Activated T-cell treated with anti-CD3 and anti-CD28 coated beads for 1 hour (primary cell): ENCODE measurements around the gene ZC3H18.

ENCODE experiments used
- DNase-seq: peaks from one replicate; pipeline ENCODE4 v3.0.0-alpha.2; 2020; ENCODE audit warnings: low read depth

ZC3H18 gene

GRCh38 chr16:88569985-88570690, at the start of gene ZC3H18:
ZC3H18 (plus strand) TSS chr16:88570403; CDS start chr16:88577124, 6,721 bp downstream.
- peak; percentile 99 for DNase-seq

DNA sequence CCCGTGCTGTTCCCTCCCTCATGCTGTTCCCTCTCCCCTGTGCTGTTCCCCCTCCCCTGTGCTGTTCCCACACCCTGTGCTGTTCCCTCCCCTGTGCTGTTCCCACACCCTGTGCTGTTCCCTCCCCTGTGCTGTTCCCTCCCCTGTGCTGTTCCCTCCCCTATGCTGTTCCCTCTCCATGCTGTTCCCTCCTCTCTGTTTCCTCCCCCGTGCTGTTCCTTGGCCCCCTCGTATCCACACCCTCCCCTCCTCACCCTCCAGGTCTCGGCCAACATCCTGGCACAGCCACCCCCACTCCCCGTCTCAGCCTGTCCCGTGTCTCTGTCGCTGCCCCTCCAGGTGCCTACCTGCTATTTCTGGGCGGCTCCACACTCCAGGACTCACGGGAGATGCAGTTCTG, 48.5 kb upstream of the ZC3H18 start:
- no peak for DNase-seq

DNA sequence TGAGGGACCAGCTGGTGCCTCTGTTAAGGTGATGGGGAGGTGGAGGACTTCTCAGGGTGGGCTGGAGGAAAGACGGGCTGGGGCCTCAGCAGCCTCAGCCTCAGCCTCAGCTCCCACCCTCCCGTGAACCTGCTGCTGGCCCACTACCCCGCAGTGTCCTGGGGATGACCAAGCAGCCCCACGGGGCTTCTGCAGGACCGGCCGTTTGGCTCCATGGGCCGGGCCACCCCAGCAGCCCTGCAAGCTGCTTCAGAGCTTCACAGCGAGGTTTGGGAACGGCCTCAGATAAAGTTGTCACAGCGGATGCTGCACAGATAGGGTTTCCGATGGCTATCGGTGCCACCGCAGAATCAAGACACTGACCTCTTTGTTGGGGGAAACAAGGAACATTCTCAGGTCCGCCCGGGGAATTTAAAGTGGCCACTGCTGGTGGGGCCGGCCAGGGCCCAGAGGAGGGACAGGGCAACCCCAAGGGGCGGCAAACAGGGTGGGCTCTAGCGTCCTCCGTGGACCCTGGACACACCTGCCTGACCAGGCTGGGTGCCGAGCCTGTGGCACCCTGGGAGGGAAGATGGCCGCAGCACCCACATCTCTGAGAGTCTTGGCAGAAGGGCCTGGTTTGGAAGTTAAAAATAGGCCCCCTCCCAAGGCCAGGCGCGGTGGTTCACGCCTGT, 47.8 kb upstream of the ZC3H18 start:
- DNase-seq = no peak

- DNase-seq = no peak
Observed at GRCh38 chr16:88523309-88524161, 46.7 kb upstream of the ZC3H18 start.

DNA sequence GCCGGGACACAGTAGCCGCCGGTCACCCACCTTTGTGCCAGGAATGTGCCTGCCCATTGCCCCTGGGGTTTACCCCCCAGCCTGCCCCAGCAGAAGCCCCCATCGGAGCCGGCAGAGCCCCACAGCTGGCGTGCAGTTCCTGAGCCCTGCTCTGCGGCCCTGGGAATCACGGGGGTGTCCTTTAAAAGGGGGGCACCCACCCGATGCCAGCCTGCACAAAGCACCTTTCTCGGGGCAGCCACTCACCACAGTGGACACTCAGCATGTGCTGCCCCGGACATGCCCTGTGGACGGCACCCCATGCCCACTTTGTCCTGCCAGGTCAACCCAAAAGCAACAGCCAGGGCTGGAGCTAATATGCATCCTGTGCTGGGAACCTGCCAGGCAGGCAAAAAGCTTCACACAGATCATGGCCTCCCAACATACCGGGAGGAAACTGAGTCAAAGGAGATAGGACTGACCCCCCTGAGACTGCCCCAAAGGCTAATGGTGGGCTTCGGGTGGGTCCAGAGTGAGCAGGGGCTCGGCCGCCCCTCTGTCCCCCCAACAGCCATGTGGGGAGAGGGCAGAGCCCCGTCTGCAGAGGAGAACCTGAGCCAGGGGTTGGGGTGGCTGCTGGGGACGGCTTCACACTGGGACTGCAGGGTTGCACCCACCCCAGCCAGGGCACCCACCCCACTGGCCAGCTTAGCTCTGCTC, 45.8 kb upstream of the ZC3H18 start:
- DNase-seq = no peak

DNA sequence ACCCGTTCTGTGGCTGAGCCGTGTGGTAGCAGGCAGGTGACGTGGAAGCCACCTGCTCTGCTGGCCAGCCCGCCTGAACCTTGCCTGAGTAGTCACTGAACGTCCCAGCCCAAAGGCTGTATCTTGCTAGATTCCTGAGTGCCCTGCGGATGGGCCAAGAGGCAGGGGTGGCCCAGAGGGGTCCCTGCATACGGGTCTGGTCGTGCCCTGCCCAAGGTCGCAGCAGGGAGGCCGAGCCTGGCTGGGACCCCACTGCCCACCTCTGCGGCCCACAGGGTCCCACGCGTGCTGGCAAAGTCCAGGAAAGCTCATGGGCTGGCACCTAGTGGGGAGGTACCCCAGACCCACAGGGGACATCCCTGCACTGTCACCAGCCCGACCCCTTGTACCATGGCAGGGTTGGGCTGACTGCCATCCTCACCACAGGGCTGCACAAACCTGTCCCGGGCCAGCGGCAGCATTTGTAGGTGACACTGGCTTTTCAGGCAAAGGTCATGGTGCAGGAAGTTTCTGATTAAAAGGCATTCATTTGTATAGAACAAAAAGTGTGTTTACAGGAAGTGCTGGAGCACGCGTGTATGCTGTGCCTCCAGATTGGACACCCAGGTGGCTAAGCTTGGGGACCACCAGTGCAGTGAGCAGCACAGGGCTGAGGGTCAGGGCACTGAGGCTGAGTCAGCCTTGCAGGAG, 45.1 kb upstream of the ZC3H18 start:
- no peak for DNase-seq

DNA sequence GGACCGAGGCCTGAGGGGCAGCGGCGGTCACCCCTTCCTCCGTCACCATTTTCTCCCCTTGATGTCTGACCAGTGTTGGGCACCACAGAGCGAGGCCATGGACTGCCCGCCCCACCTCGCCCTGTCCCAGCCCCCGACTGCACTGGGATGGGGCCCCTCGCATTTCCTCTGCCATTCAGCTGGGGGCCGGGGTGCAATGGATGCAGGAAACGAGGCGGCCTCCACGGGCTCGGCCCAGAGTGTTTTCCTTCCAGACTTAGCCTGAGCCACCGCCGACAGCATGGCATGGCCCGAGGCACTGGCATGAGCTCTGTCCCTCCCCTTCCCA, 44.6 kb upstream of the ZC3H18 start:
- no peak for DNase-seq

- no peak for DNase-seq
Observed at GRCh38 chr16:88526008-88526905, 43.9 kb upstream of the ZC3H18 start.

GRCh38 chr16:88526906-88527185, 43.4 kb upstream of the ZC3H18 start:
- no peak for DNase-seq

DNA sequence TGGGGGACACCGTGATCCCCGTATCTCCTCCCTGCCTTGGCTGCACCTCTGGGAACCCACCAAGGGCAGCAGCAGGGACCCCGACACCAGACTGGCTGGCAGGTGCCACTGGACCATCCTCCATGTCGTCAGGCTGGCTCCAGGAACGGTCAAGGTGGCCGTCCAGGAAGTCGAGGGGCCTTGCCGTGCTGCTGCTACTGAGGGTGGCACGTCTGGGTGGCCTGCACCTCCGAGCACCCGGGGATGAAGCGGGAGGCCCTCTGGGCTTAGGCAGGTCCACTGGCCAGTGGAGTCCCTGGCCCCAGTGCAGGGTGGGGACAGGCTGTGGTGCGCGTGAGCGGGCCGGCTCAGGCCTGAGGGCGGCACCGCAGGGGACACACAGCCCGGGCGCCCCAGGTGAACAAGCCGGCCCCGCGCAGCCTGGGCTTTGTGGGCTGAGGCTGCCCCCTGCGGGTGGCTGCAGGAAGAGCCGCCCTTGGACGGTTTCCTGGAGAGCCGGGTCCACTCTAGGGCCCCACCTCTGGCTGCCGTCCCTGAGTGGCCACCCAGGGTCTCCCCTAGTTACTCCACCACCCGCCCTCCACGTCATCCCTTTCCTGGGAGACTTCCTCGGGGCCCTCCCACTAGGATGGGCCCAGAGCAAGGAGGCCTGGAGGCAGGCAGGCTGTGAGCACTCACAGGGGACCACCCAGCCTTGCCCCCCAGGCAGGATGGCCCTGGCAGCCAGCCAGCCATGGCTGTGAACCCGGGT, 42.8 kb upstream of the ZC3H18 start:
- peak; percentile 52 for DNase-seq

- DNase-seq = no peak
Observed at GRCh38 chr16:88527937-88528743, 42.1 kb upstream of the ZC3H18 start.

GRCh38 chr16:88528902-88529318, 41.3 kb upstream of the ZC3H18 start:
- no peak for DNase-seq

DNA sequence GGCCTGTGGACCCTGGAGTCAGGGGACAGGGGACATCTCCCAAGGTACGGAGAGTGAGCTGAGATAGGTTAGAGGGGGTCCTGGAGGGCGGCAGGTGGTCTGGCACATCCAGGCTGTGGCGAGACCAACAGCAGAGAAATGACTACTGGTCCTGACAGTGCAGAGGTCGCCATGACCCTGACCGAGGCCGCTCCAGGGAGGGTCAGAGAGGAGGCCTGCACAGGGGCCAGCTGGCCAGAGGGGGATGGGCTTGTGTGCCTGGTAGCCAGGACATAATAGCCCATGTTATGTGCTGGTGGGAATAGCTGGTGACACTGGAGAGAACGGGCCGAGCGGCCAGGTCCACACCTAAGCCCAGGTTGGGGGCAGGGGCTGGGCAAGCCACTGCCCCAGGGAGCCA, 40.6 kb upstream of the ZC3H18 start:
- DNase-seq = no peak

DNA sequence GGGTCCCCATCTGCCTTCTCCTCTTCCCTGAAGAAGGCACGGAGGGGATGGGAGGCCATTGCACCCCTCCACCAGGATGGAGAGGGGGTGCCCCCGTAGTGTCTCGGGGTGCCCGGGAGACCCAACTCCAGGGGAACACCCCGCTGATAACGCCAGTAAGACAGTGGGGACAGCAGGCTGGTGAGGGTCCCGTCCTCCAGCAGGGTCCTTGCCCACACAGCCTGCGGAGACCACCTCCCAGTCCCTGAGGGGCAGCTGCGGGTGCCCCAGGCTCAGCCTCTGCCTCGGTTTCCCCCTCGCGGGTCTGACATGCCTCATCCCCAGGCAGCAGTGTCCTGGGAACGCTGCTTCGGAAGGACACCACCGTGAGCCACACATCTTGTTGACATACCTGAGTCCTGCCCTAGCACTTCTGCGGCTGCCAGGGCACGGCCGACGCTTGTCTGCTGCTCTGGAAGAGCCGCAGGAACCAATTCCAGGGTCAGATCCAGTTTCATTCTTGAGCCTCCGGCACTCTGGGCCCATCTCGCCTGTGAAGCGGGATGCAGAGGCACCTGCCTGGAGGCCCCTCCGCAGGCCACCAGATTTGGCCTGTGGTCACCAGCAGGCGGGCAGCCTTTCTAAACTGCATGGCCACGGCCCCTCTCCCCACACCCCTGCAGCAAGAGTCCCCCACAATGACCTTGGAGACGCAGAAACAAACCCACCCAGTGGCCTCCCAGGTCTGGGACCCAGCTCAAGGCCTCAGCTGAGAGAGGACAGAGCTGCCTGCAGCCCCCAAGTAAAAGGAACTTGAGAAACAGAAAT, 39.9 kb upstream of the ZC3H18 start:
- DNase-seq = no peak

GRCh38 chr16:88530858-88531203, 39.4 kb upstream of the ZC3H18 start:
- no peak for DNase-seq

GRCh38 chr16:88531346-88531745, 38.9 kb upstream of the ZC3H18 start:
- DNase-seq = no peak

GRCh38 chr16:88531931-88532433, 38.2 kb upstream of the ZC3H18 start:
- DNase-seq = no peak
